ENCODE measurements around the gene FAM72A. TPM values are rescaled to one million over a fixed set of nuclear protein-coding genes. Genes with fewer than 3 reads are reported as not detected.
"Not testable (repeated sequence)": the region's sequence is repeated elsewhere in the genome, so short reads cannot be mapped to it uniquely, and the experiment has no call there.

FAM72A gene
- total RNA-seq, 4 donors from 2014 or later, result 0.82 TPM; not detected in 3

DNA sequence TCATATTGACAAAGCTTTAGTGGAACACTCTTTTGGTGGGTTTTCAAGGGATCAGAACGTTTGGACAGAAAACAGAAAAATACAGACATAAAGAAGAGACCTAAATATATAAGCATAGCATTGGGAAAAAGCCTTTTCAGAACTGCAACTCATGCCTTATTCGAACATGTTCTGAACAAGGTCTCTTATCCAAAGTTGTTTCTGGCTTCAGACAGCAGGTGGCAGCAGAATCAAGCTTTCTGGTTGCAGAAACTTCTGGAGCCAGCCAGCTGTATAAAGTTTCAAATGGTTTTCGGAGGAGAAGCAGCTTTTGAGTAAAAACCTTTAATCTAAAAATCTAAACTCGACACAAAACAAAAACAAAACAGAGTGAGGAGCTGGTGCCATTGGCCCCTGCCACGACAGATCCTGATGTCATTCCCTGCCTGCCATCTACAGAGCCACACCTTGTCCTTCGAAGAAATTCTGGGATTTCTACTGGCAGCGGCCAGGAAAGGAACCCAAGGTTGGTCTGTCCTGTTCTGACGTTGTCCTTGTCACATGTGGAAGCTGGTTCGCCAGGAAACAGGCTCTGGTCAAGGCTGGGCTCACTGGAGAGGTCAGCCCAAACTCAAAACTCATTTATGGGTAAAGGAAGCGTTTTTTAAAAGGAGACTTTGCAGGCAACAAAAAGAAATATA is 35.1 kb downstream of the FAM72A start:
- H3K4me3 ChIP-seq; intact Hi-C loops (cut with DNase I; ENCODE audit: low total_unique reads); H3K9me3 ChIP-seq; H3K4me1 ChIP-seq; H3K27ac ChIP-seq; in situ Hi-C loops (cut with MboI; ENCODE audit: low pct_ligation_motif_present in 1 of 4, low pct_unique_long_range_greater_than_20kb in 1 of 4, low sequenced_read_pairs in 3 of 4); H3K36me3 ChIP-seq; DNase-seq; H3K27me3 ChIP-seq: not testable (repeated sequence)
- TF ChIP-seq, protein P1, sequence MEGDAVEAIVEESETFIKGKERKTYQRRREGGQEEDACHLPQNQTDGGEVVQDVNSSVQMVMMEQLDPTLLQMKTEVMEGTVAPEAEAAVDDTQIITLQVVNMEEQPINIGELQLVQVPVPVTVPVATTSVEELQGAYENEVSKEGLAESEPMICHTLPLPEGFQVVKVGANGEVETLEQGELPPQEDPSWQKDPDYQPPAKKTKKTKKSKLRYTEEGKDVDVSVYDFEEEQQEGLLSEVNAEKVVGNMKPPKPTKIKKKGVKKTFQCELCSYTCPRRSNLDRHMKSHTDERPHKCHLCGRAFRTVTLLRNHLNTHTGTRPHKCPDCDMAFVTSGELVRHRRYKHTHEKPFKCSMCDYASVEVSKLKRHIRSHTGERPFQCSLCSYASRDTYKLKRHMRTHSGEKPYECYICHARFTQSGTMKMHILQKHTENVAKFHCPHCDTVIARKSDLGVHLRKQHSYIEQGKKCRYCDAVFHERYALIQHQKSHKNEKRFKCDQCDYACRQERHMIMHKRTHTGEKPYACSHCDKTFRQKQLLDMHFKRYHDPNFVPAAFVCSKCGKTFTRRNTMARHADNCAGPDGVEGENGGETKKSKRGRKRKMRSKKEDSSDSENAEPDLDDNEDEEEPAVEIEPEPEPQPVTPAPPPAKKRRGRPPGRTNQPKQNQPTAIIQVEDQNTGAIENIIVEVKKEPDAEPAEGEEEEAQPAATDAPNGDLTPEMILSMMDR (IDR thresholded peaks at IDR 0.05), result peak in 3 of 5 experiments; percentile 14 to 34 (median 22)
- 30 to 39% methylated on average over 3 to 5 of the region's 10 CpGs for WGBS, 2 donors (ENCODE audit: low coverage in 1 of 2)

DNA sequence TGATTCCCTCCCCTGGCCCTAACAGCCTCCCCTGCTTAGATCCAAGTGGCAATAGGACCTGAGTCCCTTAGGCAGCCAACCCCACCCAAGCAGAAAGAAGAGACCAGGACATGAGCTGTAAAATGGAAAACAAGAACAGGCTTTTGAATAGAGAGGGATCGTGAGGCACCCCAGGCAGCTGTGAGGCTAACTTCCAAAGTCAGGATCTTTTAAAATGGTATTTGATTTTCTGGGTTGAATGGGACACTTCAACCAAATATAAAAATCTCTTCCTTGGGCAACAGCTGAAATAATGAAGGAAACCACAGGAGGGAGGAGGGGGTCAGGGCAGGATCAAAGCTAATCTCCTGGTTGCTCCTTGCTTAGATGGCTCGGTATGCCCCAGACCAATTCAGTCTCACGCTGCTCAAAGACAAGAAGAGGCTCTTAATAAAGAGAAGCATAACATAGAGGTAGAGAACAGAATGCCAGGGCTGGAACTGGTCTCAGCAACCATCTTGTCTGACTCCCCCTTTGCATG is 56.8 kb downstream of the FAM72A start:
- in situ Hi-C loops (cut with MboI; ENCODE audit: low pct_ligation_motif_present in 1 of 4, low pct_unique_long_range_greater_than_20kb in 1 of 4, low sequenced_read_pairs in 3 of 4), result no loop called here
- TF ChIP-seq EP300 (IDR thresholded peaks at IDR 0.05; ENCODE audit: low read depth), result no peak
- no peak for TF ChIP-seq POLR2A (IDR thresholded peaks at IDR 0.05)
- TF ChIP-seq, protein P1 (IDR thresholded peaks at IDR 0.05), result no peak
- no peak for TF ChIP-seq POLR2AphosphoS5 (IDR thresholded peaks at IDR 0.05)
- 74 to 78% methylated on average over 1 to 3 of the region's 3 CpGs for WGBS, 2 donors (ENCODE audit: low coverage in 1 of 2)
- H3K4me1 ChIP-seq, result no peaks in the 10 kb centered on the region
- H3K27ac ChIP-seq, result no peak overlapping the region
- intact Hi-C loops (cut with DNase I; ENCODE audit: low total_unique reads), result no loop called here
- H3K36me3 ChIP-seq, result no peaks in the 10 kb centered on the region
- no peaks in the 10 kb centered on the region for H3K9me3 ChIP-seq
- H3K4me3 ChIP-seq, result no peak overlapping the region
- H3K27me3 ChIP-seq, result no peaks in the 10 kb centered on the region
- DNase-seq, result no peak

DNA sequence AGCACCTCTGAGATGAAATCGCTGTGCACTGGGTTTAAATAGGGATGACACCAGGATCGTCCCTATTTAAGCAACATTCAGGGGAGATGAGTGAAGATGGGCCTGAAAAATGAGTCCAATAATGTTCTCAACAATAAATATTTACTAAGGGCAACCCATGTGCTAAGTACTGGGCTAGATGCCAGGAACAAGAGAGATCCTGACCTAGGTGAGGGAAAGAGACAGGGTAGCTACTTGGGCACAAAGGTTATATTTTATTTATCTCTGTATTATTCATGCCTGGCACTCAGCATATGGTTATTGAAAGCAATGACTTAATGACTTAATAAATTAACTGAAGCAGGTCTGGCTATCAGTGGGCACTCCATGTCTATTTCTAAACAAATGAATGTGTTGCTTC is 58.0 kb downstream of the FAM72A start:
- intact Hi-C loops (cut with DNase I; ENCODE audit: low total_unique reads) (no loop called here), in situ Hi-C loops (cut with MboI; ENCODE audit: low pct_ligation_motif_present in 1 of 4, low pct_unique_long_range_greater_than_20kb in 1 of 4, low sequenced_read_pairs in 3 of 4) (no loop called here)
- DNase-seq, result no peak
- no peaks in the 10 kb centered on the region for H3K9me3 ChIP-seq
- no peaks in the 10 kb centered on the region for H3K36me3 ChIP-seq
- no peak overlapping the region for H3K27ac ChIP-seq
- H3K4me3 ChIP-seq, result no peak overlapping the region
- no peak for TF ChIP-seq POLR2A (IDR thresholded peaks at IDR 0.05)
- TF ChIP-seq POLR2AphosphoS5 (IDR thresholded peaks at IDR 0.05), result no peak
- TF ChIP-seq EP300 (IDR thresholded peaks at IDR 0.05; ENCODE audit: low read depth), result no peak
- TF ChIP-seq, protein P1 (IDR thresholded peaks at IDR 0.05), result no peak
- no peaks in the 10 kb centered on the region for H3K4me1 ChIP-seq
- WGBS, 2 donors (ENCODE audit: low coverage in 1 of 2), result 66% methylated on average over 2 of the region's 2 CpGs; no CpG with 5 or more reads in 1 of the 2 donors
- no peaks in the 10 kb centered on the region for H3K27me3 ChIP-seq

DNA sequence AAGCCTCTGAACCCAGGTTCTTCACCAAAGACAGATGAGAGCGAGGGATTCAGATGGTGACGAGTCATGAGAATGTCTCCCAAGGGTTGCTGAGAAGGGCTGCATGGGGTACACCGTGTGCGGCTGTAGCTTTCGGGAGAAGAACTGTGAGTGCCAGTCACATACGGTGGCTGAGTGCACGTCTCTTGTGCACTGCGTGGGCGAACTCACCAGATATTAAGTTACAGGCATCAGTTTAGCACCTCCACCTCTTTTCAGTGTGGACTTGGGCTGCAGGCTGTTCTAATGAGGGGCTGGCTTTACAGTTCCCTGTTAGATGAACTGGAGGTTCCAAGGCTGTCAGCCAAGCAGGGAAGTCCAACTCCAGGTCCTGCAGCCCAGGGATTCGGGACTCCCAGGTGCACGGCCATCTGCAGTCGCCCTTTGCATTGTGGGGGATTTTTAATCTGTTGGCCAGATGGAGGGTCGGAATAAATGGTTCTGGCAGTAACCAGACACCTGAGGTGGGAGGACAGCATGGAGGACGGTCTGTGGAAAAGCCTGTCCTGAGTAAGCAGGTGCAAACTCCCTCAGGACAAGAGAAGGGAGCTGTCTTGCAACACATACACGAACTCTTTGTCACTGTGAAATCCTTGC is 59.0 kb downstream of the FAM72A start:
- Histone ChIP-seq H3K27me3 (no peaks in the 10 kb centered on the region), H3K4me1 (no peaks in the 10 kb centered on the region), H3K9me3 (no peaks in the 10 kb centered on the region), H3K4me3 (no peak overlapping the region), H3K36me3 (no peaks in the 10 kb centered on the region), H3K27ac (no peak overlapping the region)
- DNase-seq, result no peak
- intact Hi-C loops (cut with DNase I; ENCODE audit: low total_unique reads) (no loop called here), in situ Hi-C loops (cut with MboI; ENCODE audit: low pct_ligation_motif_present in 1 of 4, low pct_unique_long_range_greater_than_20kb in 1 of 4, low sequenced_read_pairs in 3 of 4) (no loop called here)
- TF ChIP-seq POLR2AphosphoS5 (IDR thresholded peaks at IDR 0.05) (no peak), POLR2A (IDR thresholded peaks at IDR 0.05) (no peak), EP300 (IDR thresholded peaks at IDR 0.05; ENCODE audit: low read depth) (no peak)
- TF ChIP-seq, protein P1 (IDR thresholded peaks at IDR 0.05), result no peak
- WGBS, 2 donors (ENCODE audit: low coverage in 1 of 2), result 86 to 88% methylated on average over 10 to 15 of the region's 15 CpGs
